GM19455 (cell line): Measurements from ENCODE around the gene SKIDA1.

ENCODE experiments used
- ATAC-seq: cut with Tn5 transposase; IDR thresholded peaks from one replicate; pipeline ENCODE4 v1.9.1; 2021; ENCODE audit not compliant: unreplicated experiment

The SKIDA1 gene

GRCh38 chr10:21487416-21488180 is 37.9 kb downstream of the SKIDA1 start:
- no peak for ATAC-seq

GRCh38 chr10:21482821-21483220 is 42.7 kb downstream of the SKIDA1 start:
- ATAC-seq = no peak

GRCh38 chr10:21481407-21481806 is 44.1 kb downstream of the SKIDA1 start:
- ATAC-seq = no peak

- ATAC-seq = no peak
These were observed 45.7 kb downstream of the SKIDA1 start for GRCh38 chr10:21479570-21480315.

- no peak for ATAC-seq
These were observed 50.1 kb downstream of the SKIDA1 start for GRCh38 chr10:21475393-21475792.

GRCh38 chr10:21473541-21473940 is 51.9 kb downstream of the SKIDA1 start:
- ATAC-seq = no peak

GRCh38 chr10:21473135-21473534 is 52.3 kb downstream of the SKIDA1 start:
- no peak for ATAC-seq

- no peak for ATAC-seq
These were observed 57.4 kb downstream of the SKIDA1 start for GRCh38 chr10:21468086-21468485.

GRCh38 chr10:21467633-21468032 is 57.8 kb downstream of the SKIDA1 start:
- no peak for ATAC-seq

GRCh38 chr10:21464134-21464533 is 61.3 kb downstream of the SKIDA1 start:
- ATAC-seq = no peak
